Activated T-helper 1 cell treated with Interleukin-2 at 50 U/mL for 16 hours (primary cell): ENCODE measurements around the gene MTSS2.
"Not testable (repeated sequence)": the region's sequence is repeated elsewhere in the genome, so short reads cannot be mapped to it uniquely, and the experiment has no call there.

Experiments
- DNase-seq: peaks from one replicate; pipeline ENCODE4 v3.0.0-alpha.2; 2020; ENCODE audit warnings: low read depth

MTSS2 gene

GRCh38 chr16:70685061-70685937 lies 554 bp downstream of the MTSS2 start:
- DNase-seq = no peak

- no peak for DNase-seq
These were observed 1.4 kb downstream of the MTSS2 start for GRCh38 chr16:70684146-70685060.

- DNase-seq = no peak
These were observed 2.5 kb downstream of the MTSS2 start for GRCh38 chr16:70683146-70683944.

- no peak for DNase-seq
These were observed 3.4 kb downstream of the MTSS2 start for GRCh38 chr16:70682239-70683145.

GRCh38 chr16:70681382-70682238 lies 4.2 kb downstream of the MTSS2 start:
- no peak for DNase-seq

GRCh38 chr16:70680495-70681381 lies 5.1 kb downstream of the MTSS2 start:
- no peak for DNase-seq

- no peak for DNase-seq
These were observed 6.0 kb downstream of the MTSS2 start for GRCh38 chr16:70679671-70680494.

GRCh38 chr16:70678898-70679670 lies 6.8 kb downstream of the MTSS2 start:
- DNase-seq = no peak

GRCh38 chr16:70678121-70678897 lies 7.5 kb downstream of the MTSS2 start:
- no peak for DNase-seq

GRCh38 chr16:70677499-70678120 lies 8.2 kb downstream of the MTSS2 start:
- no peak for DNase-seq

- no peak for DNase-seq
These were observed 9.0 kb downstream of the MTSS2 start for GRCh38 chr16:70676675-70677498.

- DNase-seq = no peak
These were observed 9.9 kb downstream of the MTSS2 start for GRCh38 chr16:70675851-70676513.

GRCh38 chr16:70674221-70675014 lies 11.4 kb downstream of the MTSS2 start:
- DNase-seq = no peak

- DNase-seq = not testable (repeated sequence)
These were observed 14.9 kb downstream of the MTSS2 start for GRCh38 chr16:70670938-70671337.
